ENCODE results near the gene L3MBTL4.

The L3MBTL4 gene

DNA sequence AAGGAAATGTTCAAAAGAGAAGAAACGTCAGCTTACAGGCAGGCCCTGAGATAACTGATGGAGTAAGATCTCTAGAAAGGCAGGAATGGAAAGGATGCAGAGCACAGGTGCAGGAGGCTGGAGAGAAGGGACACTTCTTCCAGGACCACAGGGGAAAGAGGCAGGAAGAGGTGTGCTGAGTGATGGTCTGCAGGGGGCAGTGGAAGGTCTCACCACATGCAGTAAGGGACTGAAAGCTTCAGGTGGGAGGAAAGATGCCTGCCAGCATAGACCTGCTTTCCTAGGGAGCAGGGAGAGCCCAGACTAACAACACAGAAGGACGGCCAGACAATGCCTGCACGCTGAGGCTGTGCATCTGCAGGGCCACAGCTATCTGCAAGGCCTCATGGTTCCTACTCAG, 156.8 kb downstream of the L3MBTL4 start:
- Histone ChIP-seq H3K27ac (no peak overlapping the region), H2AFZ (ENCODE audit: low read depth) (no peak overlapping the region), H4K20me1 (ENCODE audit: insufficient read depth) (no peaks in the 10 kb centered on the region), H3K4me1 (ENCODE audit: low read depth, poor library complexity, severe bottlenecking) (no peaks in the 10 kb centered on the region), H3K4me2 (no peak overlapping the region), H3K9ac (no peak overlapping the region), H3K4me3 (IDR thresholded peaks at IDR 0.05; ENCODE audit: insufficient read depth, low read depth, low read length) (no peak overlapping the region), H3K79me2 (ENCODE audit: insufficient read depth, low read depth) (no peaks in the 10 kb centered on the region), H3K27me3 (ENCODE audit: insufficient read depth, low read depth) (no peaks in the 10 kb centered on the region), H3K36me3 (ENCODE audit: insufficient read depth) (no peaks in the 10 kb centered on the region)
- no peak for TF ChIP-seq CTCF (conservative IDR thresholded peaks at IDR 0.05; ENCODE audit: low read depth, low read length)

GRCh38 chr18:6256521-6256920, 158.2 kb downstream of the L3MBTL4 start:
- no peak overlapping the region for H3K4me3 ChIP-seq (IDR thresholded peaks at IDR 0.05; ENCODE audit: insufficient read depth, low read depth, low read length)
- H3K9ac ChIP-seq = no peak overlapping the region
- no peaks in the 10 kb centered on the region for H3K36me3 ChIP-seq (ENCODE audit: insufficient read depth)
- no peak overlapping the region for H3K27ac ChIP-seq
- no peaks in the 10 kb centered on the region for H3K27me3 ChIP-seq (ENCODE audit: insufficient read depth, low read depth)
- H2AFZ ChIP-seq (ENCODE audit: low read depth) = no peak overlapping the region
- no peaks in the 10 kb centered on the region for H3K4me1 ChIP-seq (ENCODE audit: low read depth, poor library complexity, severe bottlenecking)
- H4K20me1 ChIP-seq (ENCODE audit: insufficient read depth) = no peaks in the 10 kb centered on the region
- TF ChIP-seq CTCF (conservative IDR thresholded peaks at IDR 0.05; ENCODE audit: low read depth, low read length) = no peak
- H3K79me2 ChIP-seq (ENCODE audit: insufficient read depth, low read depth) = no peaks in the 10 kb centered on the region
- no peak overlapping the region for H3K4me2 ChIP-seq

- TF ChIP-seq CTCF (conservative IDR thresholded peaks at IDR 0.05; ENCODE audit: low read depth, low read length) = no peak
- no peak overlapping the region for H3K9ac ChIP-seq
- no peak overlapping the region for H2AFZ ChIP-seq (ENCODE audit: low read depth)
- H3K36me3 ChIP-seq (ENCODE audit: insufficient read depth) = no peaks in the 10 kb centered on the region
- no peaks in the 10 kb centered on the region for H3K79me2 ChIP-seq (ENCODE audit: insufficient read depth, low read depth)
- no peaks in the 10 kb centered on the region for H4K20me1 ChIP-seq (ENCODE audit: insufficient read depth)
- no peaks in the 10 kb centered on the region for H3K27me3 ChIP-seq (ENCODE audit: insufficient read depth, low read depth)
- H3K27ac ChIP-seq = no peak overlapping the region
- H3K4me2 ChIP-seq = no peak overlapping the region
- H3K4me3 ChIP-seq (IDR thresholded peaks at IDR 0.05; ENCODE audit: insufficient read depth, low read depth, low read length) = no peak overlapping the region
- peaks cover under 1% of the 10 kb centered on the region for H3K4me1 ChIP-seq (ENCODE audit: low read depth, poor library complexity, severe bottlenecking)
Observed at GRCh38 chr18:6255886-6256285, 158.8 kb downstream of the L3MBTL4 start.

GRCh38 chr18:6255116-6255705, 159.5 kb downstream of the L3MBTL4 start:
- no peak overlapping the region for H3K27ac ChIP-seq
- H3K36me3 ChIP-seq (ENCODE audit: insufficient read depth) = no peaks in the 10 kb centered on the region
- peaks cover 7% of the 10 kb centered on the region for H3K4me1 ChIP-seq (ENCODE audit: low read depth, poor library complexity, severe bottlenecking)
- no peak overlapping the region for H3K4me2 ChIP-seq
- H2AFZ ChIP-seq (ENCODE audit: low read depth) = no peak overlapping the region
- H3K27me3 ChIP-seq (ENCODE audit: insufficient read depth, low read depth) = no peaks in the 10 kb centered on the region
- no peaks in the 10 kb centered on the region for H3K79me2 ChIP-seq (ENCODE audit: insufficient read depth, low read depth)
- no peak for TF ChIP-seq CTCF (conservative IDR thresholded peaks at IDR 0.05; ENCODE audit: low read depth, low read length)
- no peak overlapping the region for H3K9ac ChIP-seq
- H4K20me1 ChIP-seq (ENCODE audit: insufficient read depth) = no peaks in the 10 kb centered on the region
- no peak overlapping the region for H3K4me3 ChIP-seq (IDR thresholded peaks at IDR 0.05; ENCODE audit: insufficient read depth, low read depth, low read length)
